ENCODE data around the gene SRC. TPM values are rescaled to one million over a fixed set of nuclear protein-coding genes. Genes with fewer than 3 reads are reported as not detected.

Gene SRC
- total and polyA plus RNA-seq, 2 experiments from 2014 or later: 26.2 to 34.3 TPM

DNA sequence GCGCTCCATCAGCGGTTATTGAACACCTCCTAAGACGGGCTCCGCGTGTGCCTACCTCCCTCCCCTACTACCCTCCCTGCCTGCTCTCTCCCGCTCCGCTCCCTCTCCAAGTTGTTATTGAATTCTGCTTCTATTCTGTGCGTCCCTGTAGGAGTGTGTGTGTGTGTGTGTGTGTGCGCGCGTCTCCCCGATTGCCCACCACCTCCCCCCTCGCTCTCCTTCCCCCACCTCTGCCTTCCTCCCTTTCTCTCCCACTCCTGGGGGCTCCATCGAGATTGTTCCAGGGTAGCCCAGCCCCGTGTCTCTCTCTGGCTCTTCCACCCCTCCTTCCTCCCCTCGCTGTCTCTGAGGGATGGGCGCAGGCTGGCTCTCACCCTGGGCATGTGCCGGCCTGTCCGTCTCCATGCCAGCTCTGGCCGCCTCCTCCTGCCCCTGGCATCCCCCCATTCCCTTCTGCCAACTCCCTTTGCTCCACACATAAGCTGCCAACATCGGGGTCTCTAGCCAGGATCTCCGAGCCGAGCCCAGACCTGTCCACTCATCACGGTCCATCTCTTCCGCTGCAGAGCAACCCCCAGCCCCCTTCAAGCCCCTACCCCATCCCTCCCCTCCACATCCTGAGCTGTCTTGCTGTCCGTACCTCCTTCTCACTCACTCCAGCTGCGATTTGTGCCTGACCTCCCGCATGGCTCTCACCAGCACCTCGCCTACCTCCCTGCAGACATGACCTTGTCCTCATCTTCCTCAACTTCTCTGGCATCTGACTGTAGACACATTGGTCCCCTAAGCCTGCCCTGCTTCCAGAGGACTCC, 68.5 kb downstream of the SRC start:
- H3K4me3 ChIP-seq: no peak overlapping the region
- no peak for DNase-seq (ENCODE audit: low read depth in 1 of 2, low spot score in 1 of 2)

DNA sequence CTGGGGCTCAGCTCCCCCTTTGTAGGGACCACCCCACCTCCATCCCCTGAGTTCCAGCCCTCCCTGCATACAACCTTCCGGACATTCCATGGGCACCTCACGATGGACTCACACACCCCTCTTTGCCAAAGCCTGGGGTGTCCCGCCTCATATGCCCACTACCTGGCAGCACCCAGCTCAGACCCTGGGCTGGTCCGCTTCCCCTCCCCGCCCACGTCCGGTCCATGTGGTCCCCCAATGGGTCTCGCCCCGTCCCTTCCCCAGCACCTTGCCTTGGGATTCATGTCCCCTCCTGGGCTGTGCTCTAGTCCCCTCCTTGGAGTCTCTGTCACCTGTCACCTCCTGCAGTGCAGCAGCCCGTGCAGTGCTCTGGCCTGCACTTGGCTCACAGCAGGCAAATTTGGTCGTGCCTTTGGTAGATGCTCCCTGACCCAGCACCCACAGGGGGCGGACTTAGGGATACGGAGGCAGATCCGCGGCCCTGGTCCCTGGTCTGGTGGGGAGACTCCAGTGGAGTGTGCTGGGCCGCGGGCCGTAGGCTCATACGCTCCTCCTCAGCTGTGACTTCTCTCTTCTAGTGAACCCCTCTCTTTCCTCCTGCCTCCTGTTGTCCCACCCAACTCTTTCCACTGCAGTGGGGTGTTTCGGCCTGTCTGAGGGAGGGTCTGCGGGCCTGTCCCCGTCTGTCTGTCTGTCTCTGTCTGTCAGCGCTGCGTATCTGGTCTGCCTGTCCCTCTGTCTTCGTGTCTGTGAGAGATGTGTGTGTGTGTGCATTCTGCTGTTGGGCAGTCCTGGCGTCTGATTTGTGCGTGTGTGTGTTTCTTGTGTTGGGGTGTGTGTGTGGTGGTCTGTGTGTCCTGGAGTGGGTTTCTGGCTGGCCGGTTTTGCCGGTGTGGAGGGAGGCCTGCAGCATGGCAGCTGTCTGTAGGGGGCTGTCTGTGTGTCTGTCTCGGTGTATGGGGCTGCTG, 69.5 kb downstream of the SRC start:
- TF ChIP-seq, protein P1, sequence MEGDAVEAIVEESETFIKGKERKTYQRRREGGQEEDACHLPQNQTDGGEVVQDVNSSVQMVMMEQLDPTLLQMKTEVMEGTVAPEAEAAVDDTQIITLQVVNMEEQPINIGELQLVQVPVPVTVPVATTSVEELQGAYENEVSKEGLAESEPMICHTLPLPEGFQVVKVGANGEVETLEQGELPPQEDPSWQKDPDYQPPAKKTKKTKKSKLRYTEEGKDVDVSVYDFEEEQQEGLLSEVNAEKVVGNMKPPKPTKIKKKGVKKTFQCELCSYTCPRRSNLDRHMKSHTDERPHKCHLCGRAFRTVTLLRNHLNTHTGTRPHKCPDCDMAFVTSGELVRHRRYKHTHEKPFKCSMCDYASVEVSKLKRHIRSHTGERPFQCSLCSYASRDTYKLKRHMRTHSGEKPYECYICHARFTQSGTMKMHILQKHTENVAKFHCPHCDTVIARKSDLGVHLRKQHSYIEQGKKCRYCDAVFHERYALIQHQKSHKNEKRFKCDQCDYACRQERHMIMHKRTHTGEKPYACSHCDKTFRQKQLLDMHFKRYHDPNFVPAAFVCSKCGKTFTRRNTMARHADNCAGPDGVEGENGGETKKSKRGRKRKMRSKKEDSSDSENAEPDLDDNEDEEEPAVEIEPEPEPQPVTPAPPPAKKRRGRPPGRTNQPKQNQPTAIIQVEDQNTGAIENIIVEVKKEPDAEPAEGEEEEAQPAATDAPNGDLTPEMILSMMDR (IDR thresholded peaks at IDR 0.05; ENCODE audit: low read depth, low read length): no peak
- Histone ChIP-seq H3K27me3 (peaks cover 32% of the 10 kb centered on the region), H3K9me3 (ENCODE audit: low read depth) (no peaks in the 10 kb centered on the region), H3K36me3 (no peaks in the 10 kb centered on the region), H3K27ac (no peak overlapping the region), H3K4me1 (ENCODE audit: low read depth) (peaks cover 8% of the 10 kb centered on the region), H3K4me3 (no peak overlapping the region)
- DNase-seq (ENCODE audit: low read depth in 1 of 2, low spot score in 1 of 2): no peak

More for the DNA sequence above, 68.5 kb downstream of the SRC start:
- Histone ChIP-seq H3K27ac (no peak overlapping the region), H3K27me3 (peaks cover 32% of the 10 kb centered on the region), H3K9me3 (ENCODE audit: low read depth) (no peaks in the 10 kb centered on the region), H3K36me3 (no peaks in the 10 kb centered on the region), H3K4me1 (ENCODE audit: low read depth) (peaks cover 3% of the 10 kb centered on the region)
- TF ChIP-seq, protein P1 (IDR thresholded peaks at IDR 0.05; ENCODE audit: low read depth, low read length): no peak

DNA sequence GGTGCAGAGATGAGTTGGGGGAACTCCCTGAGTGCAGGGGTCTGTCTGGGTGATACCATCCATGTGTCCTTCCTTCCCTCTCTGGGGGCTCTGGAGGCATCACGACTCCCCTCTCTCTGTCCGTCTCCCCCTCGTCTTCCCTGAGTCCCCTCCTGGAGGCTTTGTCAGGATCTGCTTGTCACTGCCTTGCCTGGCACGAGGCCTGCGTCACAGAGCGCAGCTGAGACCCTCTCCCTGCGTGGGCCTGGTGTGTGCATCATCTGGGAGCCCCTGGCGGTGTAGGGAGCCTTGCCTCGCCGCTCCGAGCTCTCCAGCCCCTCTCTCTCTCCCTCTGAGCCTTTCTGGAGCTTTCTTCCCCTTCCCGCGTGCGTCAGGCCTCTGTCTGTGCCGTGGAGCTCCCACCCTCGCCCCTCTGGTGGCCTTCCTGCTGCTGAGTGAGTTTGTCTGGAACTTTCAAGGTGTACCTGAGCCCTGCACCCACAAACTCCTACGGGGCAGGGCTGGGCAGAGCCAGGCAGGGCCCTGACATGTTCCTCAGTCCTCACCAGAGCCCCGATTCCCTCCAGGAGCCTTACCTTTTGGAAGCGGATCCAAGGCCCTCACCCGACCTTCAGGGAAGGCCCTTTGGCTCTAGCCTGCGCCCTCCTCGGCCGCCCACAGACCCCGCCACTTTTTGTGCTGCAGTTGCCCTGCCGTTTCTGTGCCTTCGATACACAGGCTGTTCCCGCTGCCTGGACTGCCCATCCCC, 70.3 kb downstream of the SRC start:
- H3K4me1 ChIP-seq (ENCODE audit: low read depth): peaks cover 8% of the 10 kb centered on the region
- no peak overlapping the region for H3K27ac ChIP-seq

DNA sequence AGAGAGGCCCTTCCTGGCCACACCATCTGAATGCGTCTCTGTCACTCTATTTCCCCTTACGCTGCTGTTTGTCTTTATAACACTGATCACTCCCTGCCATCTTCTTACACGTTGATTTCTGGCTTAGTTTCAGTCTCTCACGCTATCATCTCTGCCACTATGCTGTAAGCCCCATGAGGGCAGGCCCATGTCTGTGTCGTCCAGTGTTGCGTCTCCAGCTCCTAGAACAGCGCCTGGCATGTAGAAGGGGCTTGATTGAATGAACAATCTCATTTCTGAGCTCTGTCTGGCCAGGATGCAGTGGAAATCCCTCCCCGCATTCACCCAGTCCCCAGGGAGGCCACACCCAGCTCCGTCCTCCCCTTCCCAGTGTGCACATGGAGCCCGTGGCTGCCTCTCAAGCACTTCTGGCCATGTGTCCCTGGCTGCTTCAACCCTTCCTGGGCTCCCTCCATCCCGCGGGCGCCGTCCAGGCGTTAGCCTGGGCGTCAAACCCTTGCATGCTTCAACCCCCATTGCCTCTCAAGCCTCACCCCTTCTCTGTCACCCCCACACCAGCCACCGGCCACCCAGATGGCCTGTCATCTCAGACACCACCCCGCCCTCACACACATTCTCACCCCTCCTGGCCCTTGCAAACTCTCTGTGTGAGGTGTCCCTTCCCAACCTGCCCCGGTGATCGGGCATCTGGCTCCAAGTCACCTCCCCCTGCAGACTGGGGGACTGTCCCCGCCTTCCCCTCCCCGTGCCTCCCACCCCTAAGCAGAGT, 71.1 kb downstream of the SRC start:
- DNase-seq (ENCODE audit: low read depth in 1 of 2, low spot score in 1 of 2): no peak
- no peaks in the 10 kb centered on the region for H3K36me3 ChIP-seq
- TF ChIP-seq, protein P1 (IDR thresholded peaks at IDR 0.05; ENCODE audit: low read depth, low read length): no peak
- H3K27me3 ChIP-seq: peaks cover 32% of the 10 kb centered on the region
- H3K4me1 ChIP-seq (ENCODE audit: low read depth): peaks cover 8% of the 10 kb centered on the region
- H3K9me3 ChIP-seq (ENCODE audit: low read depth): no peaks in the 10 kb centered on the region
- H3K27ac ChIP-seq: no peak overlapping the region
- H3K4me3 ChIP-seq: no peak overlapping the region

More for the DNA sequence above, 70.3 kb downstream of the SRC start:
- H3K27me3 ChIP-seq: peaks cover 32% of the 10 kb centered on the region
- H3K36me3 ChIP-seq: no peaks in the 10 kb centered on the region
- TF ChIP-seq, protein P1 (IDR thresholded peaks at IDR 0.05; ENCODE audit: low read depth, low read length): no peak
- no peaks in the 10 kb centered on the region for H3K9me3 ChIP-seq (ENCODE audit: low read depth)
- H3K4me3 ChIP-seq: no peak overlapping the region
- no peak for DNase-seq (ENCODE audit: low read depth in 1 of 2, low spot score in 1 of 2)
